OCI-LY3 (cell line): Measurements from ENCODE around the gene GIPR.

Experiments
- H2AFZ ChIP-seq: fragments of 200-600, 300-600 bp; shearing (Covaris generic); 2 replicates; pipeline ENCODE4 v1.6.0; 2014; ENCODE audit warnings: antibody characterized with exemption, low read depth, low read length
- H3K27ac ChIP-seq: fragments of 200-600, 300-600 bp; sonication (generic); 2 replicates; pipeline ENCODE4 v1.5.1; 2014; ENCODE audit warnings: mild to moderate bottlenecking, low read length, moderate library complexity, mixed read lengths
- H3K27me3 ChIP-seq: fragments of 200-600, 300-600 bp; sonication (generic); 2 replicates; pipeline ENCODE4 v1.6.1; 2014; ENCODE audit warnings: low read depth, low read length, mixed read lengths
- H3K36me3 ChIP-seq: fragments of 200-600, 300-600 bp; sonication (generic); replicated peaks from 2 replicates; pipeline ENCODE3; 2014; ENCODE audit warnings: low read depth, low read length, mixed read lengths
- H3K4me1 ChIP-seq: fragments of 300-600, 200-600 bp; sonication (generic); 2 replicates; pipeline ENCODE4 v1.6.1; 2014; ENCODE audit warnings: low read length, mixed read lengths
- H3K4me2 ChIP-seq: fragments of 200-600, 300-600 bp; sonication (generic); 2 replicates; pipeline ENCODE4 v1.6.1; 2014; ENCODE audit warnings: low read length, mixed read lengths
- H3K4me3 ChIP-seq: fragments of 300-600, 200-600 bp; sonication (generic); 2 replicates; pipeline ENCODE4 v1.5.1; 2014; ENCODE audit warnings: antibody characterized with exemption, mild to moderate bottlenecking, low read length, moderate library complexity
- H3K79me2 ChIP-seq: fragments of 300-600, 200-600 bp; shearing (Covaris generic); 2 replicates; pipeline ENCODE4 v1.6.1; 2014; ENCODE audit warnings: mild to moderate bottlenecking, low read length, mixed read lengths
- H3K9ac ChIP-seq: fragments of 300-600, 200-600 bp; shearing (Covaris generic); 2 replicates; pipeline ENCODE4 v1.6.0; 2014; ENCODE audit warnings: mild to moderate bottlenecking, low read length, moderate library complexity
- H3K9me3 ChIP-seq: fragments of 200-600, 300-600 bp; shearing (Covaris generic); 2 replicates; pipeline ENCODE4 v1.6.1; 2014; ENCODE audit warnings: low read length, mixed read lengths; ENCODE audit not compliant: insufficient read depth
- H4K20me1 ChIP-seq: fragments of 200-600, 300-600 bp; sonication (generic); 2 replicates; pipeline ENCODE4 v1.6.1; 2016; ENCODE audit warnings: low read length, mixed read lengths; ENCODE audit not compliant: insufficient read depth
- EZH2phosphoT487 ChIP-seq: fragments of 200-600 bp; shearing (Covaris generic); IDR thresholded peaks from 2 replicates; pipeline ENCODE4 v1.6.1; 2018; ENCODE audit warnings: antibody characterized with exemption, mixed run types, low read depth
- TF ChIP-seq, protein P1 (sequence below): fragments of 200-600, 300-600 bp; sonication (generic); IDR thresholded peaks from 2 replicates; pipeline ENCODE4 v1.5.1; 2014; ENCODE audit warnings: antibody characterized with exemption, low read length, low read depth

Gene GIPR

DNA sequence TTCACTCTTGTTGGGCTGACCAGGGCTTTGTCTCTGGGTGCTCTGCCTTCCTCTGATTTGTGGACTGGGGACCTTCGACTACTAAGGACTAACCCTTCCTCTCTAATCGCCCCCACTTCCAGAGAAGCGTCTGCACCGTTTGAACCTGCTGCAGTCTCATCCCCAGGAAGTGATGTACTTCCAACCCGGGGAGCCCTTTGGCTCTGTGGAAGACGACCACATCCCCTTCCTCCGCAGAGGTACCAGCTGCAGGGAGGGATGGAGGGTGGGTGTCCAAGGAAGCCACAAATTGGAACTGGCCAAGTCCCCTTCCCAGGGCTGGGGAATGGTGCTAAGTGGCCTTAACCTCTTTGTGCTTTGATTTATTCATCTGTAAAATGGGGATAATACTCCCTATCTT is 33.7 kb downstream of the GIPR start:
- peaks cover 50% of the 10 kb centered on the region for H3K36me3 ChIP-seq
- no peak overlapping the region for H3K4me2 ChIP-seq
- peaks cover 10% of the 10 kb centered on the region for H3K4me1 ChIP-seq
- H3K4me3 ChIP-seq = no peak overlapping the region
- H3K27ac ChIP-seq = no peak overlapping the region
- H3K79me2 ChIP-seq = no peaks in the 10 kb centered on the region
- H4K20me1 ChIP-seq = no peaks in the 10 kb centered on the region
- no peak for TF ChIP-seq EZH2phosphoT487
- TF ChIP-seq, protein P1, sequence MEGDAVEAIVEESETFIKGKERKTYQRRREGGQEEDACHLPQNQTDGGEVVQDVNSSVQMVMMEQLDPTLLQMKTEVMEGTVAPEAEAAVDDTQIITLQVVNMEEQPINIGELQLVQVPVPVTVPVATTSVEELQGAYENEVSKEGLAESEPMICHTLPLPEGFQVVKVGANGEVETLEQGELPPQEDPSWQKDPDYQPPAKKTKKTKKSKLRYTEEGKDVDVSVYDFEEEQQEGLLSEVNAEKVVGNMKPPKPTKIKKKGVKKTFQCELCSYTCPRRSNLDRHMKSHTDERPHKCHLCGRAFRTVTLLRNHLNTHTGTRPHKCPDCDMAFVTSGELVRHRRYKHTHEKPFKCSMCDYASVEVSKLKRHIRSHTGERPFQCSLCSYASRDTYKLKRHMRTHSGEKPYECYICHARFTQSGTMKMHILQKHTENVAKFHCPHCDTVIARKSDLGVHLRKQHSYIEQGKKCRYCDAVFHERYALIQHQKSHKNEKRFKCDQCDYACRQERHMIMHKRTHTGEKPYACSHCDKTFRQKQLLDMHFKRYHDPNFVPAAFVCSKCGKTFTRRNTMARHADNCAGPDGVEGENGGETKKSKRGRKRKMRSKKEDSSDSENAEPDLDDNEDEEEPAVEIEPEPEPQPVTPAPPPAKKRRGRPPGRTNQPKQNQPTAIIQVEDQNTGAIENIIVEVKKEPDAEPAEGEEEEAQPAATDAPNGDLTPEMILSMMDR = no peak
- no peak overlapping the region for H2AFZ ChIP-seq
- H3K9ac ChIP-seq = no peak overlapping the region
- peaks cover 5% of the 10 kb centered on the region; the same call in 1 of the 2 replicates for H3K9me3 ChIP-seq
- no peaks in the 10 kb centered on the region for H3K27me3 ChIP-seq

DNA sequence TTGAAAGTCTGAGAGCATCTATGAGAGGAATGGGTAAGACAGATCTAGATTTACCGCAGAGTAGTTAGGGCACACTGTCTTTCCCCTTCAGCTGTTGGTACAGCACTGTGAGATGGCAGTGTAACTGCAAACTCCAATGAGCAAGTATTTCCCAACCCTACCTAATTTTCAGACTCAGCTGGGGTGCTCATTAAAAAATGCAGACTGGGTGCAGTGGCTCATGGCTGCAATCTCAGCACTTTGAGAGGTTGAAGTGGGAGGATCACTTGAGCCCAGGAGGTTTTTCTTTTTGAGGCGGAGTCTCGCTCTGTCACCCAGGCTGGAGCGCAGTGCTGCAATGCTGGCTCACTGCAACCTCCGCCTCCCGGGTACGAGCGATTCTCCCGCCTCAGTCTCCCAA is 37.1 kb downstream of the GIPR start:
- Histone ChIP-seq H3K9ac (no peak overlapping the region), H3K4me3 (no peak overlapping the region), H3K27ac (no peak overlapping the region), H3K9me3 (peaks cover 5% of the 10 kb centered on the region; the same call in 1 of the 2 replicates), H3K27me3 (no peaks in the 10 kb centered on the region), H3K36me3 (peaks cover 40% of the 10 kb centered on the region), H3K4me2 (no peak overlapping the region), H4K20me1 (no peaks in the 10 kb centered on the region), H2AFZ (no peak overlapping the region), H3K79me2 (no peaks in the 10 kb centered on the region), H3K4me1 (peaks cover 22% of the 10 kb centered on the region)
- TF ChIP-seq EZH2phosphoT487 = no peak
- TF ChIP-seq, protein P1 = no peak

DNA sequence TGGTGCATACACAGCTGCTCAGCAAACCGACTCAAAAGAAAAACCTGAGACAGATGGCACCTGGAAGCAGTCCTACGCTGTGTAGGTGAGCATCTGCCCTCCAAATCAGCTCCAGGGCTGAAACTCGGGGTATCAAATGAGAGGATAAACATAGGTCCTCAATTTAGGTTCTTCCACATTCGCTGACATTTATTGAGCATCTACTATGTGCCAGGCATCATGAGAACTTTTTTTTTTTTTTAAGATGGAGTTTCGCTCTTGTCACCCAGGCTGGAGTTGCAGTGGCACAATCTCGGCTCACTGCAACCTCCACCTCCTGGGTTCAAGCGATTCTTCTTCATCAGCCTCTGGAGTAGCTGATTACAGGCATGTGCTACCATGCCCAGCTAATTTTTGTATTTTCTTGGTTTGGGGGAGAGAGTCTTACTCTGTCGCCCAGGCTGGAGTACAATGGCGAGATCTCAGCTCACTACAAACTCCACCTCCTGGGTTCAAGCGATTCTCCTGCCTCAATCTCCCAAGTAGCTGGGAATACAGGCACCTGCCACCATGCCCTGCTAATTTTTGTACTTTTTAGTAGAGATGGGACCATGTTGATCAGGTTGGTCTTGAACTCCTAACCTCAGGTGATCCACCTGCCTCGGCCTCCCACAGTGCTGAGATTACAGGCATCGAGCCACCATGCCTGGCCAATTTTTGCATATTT is 37.8 kb downstream of the GIPR start:
- Histone ChIP-seq H3K9ac (no peak overlapping the region), H3K4me3 (peak overlapping the region; percentile 10; the same call in 1 of the 2 replicates), H3K4me2 (peak overlapping the region; percentile 70; the same call in 1 of the 2 replicates), H3K27me3 (no peaks in the 10 kb centered on the region), H3K79me2 (peaks cover 3% of the 10 kb centered on the region; the same call in 1 of the 2 replicates), H3K9me3 (peaks cover 5% of the 10 kb centered on the region; the same call in 1 of the 2 replicates), H3K4me1 (peaks cover 28% of the 10 kb centered on the region), H3K27ac (peak overlapping the region; percentile 90), H3K36me3 (peaks cover 39% of the 10 kb centered on the region), H2AFZ (no peak overlapping the region), H4K20me1 (no peaks in the 10 kb centered on the region)
- TF ChIP-seq, protein P1 = no peak
- TF ChIP-seq EZH2phosphoT487 = no peak

DNA sequence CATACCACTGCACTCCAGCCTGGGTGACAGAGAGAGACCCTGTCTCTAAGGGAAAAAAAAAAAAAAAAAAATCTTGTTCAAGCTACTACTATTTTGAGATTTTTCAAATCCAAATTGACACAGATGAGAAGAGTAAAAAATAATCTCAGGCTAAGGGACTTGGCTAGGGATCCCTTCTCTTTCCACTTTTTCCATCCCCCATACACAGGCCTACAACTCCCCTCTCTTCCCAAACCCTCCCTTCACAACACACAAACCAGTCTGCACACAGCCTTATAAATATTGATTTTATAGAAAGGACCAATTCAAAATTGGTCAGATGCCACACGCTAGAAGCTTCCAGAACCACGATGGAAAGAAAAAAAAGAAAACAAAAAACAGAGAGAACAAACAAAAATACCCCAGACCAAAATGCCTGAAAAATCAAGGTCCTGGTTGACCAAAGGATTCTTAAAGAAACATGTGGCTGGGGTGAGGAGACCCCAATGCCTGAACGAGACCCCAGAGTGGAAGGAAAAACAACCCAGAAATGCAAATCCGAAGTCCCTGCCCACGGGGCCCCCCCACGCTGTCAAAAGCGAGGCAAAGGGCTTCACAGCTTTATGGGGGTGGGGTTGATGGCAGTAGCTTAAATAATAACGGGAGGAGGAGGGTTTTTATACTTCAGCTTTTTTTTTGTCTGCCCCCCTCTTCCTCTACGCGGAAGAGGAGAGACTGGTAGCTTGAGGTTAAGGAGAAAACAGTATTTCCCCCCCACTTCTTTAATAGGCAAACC is 42.5 kb downstream of the GIPR start:
- H3K4me1 ChIP-seq = peaks cover 33% of the 10 kb centered on the region
- no peaks in the 10 kb centered on the region for H3K27me3 ChIP-seq
- H3K79me2 ChIP-seq = peaks cover 27% of the 10 kb centered on the region
- peak overlapping the region; percentile 6 for H3K4me2 ChIP-seq
- no peak overlapping the region for H3K4me3 ChIP-seq
- no peaks in the 10 kb centered on the region for H4K20me1 ChIP-seq
- peaks cover 31% of the 10 kb centered on the region for H3K36me3 ChIP-seq
- TF ChIP-seq, protein P1 = no peak
- TF ChIP-seq EZH2phosphoT487 = no peak
- no peak overlapping the region for H3K27ac ChIP-seq
- no peak overlapping the region for H3K9ac ChIP-seq
- no peak overlapping the region for H2AFZ ChIP-seq
- H3K9me3 ChIP-seq = peaks cover 4% of the 10 kb centered on the region; the same call in 1 of the 2 replicates
